ENCODE results near the gene PATJ.
A peak's percentile ranks its signal among the peaks of the same experiment; 100 is the strongest.
"Not testable (repeated sequence)": the region's sequence is repeated elsewhere in the genome, so short reads cannot be mapped to it uniquely, and the experiment has no call there.

PATJ gene

DNA sequence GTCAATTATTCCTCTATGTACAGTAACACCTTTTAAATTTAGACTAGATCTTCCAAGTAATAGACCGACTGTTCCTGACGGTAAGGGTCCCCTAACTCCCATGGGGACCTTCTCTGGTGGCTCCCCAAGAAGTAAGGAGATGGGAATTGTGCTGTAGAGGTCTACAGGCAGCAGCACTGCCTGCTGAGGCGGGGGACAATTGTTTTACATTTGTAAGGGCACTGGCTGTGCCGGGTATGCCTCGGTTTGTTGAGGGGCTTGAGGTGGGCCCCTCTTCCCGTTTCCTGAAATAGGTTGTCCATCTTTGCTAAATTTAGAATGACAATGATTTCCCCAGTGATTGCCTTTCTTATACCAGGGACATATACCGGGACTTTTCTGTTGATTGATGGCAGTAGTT lies 439.3 kb downstream of the PATJ start:
- no peak for DNase-seq

- DNase-seq = not testable (repeated sequence)
These were observed 439.9 kb downstream of the PATJ start for GRCh38 chr1:62182157-62182556.

GRCh38 chr1:62183164-62184020 lies 441.1 kb downstream of the PATJ start:
- DNase-seq = not testable (repeated sequence)

GRCh38 chr1:62184336-62184735 lies 442.1 kb downstream of the PATJ start:
- DNase-seq = no peak

DNA sequence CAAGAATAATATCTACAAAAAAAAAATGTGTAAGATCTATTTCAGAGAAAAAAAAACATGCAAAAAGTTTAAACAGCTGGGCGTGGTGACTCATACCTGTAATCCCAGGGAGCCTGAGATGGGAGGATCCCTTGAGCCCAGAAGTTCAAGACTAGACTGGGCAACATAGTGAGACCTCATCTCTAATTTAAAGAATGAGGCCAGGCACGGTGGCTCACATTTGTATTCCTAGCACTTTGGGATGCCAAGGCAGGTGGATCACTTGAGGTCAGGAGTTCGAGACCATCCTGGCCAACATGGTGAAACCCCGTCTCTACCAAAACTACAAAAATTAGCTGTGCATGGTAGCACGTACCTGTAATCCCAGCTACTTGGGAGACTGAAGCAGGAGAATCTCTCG lies 443.0 kb downstream of the PATJ start:
- DNase-seq = not testable (repeated sequence)

DNA sequence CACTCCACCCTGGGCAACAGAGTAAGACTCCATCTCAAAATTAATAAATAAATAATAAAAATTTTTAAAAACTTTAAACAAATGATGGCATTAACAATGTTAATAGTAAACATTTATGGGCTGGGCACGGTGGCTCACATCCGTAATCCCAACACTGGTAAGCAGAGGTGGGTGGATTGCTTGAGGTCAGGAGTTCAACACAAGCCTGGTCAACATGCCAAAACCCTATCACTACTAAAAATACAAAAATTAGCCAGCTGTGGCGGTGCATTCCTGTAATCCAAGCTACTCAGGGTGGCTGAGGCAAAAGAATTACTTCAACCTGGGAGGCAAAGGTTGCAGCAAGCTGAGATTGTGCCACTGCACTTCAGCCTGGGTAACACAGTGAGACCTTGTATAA lies 443.4 kb downstream of the PATJ start:
- DNase-seq = no peak

- no peak for DNase-seq
These were observed 445.3 kb downstream of the PATJ start for GRCh38 chr1:62187548-62187947.

DNA sequence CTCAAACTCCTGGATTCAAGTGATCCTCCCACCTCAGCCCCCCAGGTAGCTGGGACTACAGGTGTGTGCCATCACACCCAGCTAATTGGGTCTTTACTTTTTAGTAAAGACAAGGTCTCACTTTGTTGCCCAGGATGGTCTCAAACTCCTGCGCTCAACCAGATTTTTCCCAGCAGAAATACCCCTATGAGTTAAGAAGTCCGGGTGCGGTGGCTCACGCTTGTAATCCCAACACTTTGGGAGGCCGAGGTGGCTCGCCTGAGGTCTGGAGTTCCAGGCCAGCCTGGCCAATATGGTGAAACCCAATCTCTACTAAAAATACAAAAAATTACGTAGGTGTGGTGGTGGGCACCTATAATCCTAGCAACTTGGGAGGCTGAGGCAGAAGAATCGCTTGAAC lies 445.8 kb downstream of the PATJ start:
- no peak for DNase-seq

DNA sequence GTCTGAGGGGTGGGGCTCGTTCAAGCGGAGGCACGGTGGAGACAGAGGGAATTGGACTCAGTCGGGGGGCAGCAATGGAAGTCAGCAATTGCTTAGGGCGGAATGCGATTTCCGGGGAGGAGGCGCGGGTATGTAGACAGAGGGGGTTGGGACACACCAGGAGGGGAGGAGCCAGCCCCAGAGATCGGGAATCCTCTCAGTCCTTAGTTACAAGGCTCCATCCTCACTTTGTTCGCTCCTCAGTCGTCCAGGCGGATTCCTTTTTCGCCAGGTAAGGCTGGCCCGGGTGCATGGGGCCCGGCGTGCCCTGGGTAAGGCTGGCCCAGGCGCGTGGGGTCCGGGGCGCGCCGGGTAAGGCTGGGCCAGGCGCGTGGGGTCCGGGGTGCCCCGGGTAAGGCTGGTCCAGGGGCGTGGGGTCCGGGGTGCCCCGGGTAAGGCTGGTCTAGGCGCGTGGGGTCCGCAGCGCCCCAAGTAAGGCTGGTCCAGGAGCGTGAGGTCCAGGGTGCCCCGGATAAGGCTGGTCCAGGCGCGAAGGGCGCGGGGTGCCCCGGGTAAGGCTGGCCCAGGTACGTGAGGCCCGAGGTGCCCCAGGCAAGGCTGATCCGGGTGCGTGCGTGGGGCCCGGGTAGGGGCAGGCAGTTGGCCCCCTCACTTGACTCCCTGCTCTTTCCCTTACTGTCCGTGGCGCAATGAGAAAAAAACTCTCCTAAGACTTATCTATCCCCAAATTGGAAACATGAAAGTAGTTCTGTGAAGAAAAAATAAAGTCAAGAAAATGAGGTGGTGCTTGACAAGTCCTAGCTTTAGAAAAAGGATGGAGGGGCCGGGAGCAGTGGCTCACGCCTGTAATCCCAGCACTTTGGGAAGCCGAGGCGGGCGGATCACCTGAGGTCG lies 452.6 kb downstream of the PATJ start, which contains the start of gene L1TD1:
Gene L1TD1, plus strand, starts transcription at position 199 of the 894 bp plus-strand sequence. CDS start 11,780 bp downstream, outside the sequence.
- no peak for DNase-seq

DNA sequence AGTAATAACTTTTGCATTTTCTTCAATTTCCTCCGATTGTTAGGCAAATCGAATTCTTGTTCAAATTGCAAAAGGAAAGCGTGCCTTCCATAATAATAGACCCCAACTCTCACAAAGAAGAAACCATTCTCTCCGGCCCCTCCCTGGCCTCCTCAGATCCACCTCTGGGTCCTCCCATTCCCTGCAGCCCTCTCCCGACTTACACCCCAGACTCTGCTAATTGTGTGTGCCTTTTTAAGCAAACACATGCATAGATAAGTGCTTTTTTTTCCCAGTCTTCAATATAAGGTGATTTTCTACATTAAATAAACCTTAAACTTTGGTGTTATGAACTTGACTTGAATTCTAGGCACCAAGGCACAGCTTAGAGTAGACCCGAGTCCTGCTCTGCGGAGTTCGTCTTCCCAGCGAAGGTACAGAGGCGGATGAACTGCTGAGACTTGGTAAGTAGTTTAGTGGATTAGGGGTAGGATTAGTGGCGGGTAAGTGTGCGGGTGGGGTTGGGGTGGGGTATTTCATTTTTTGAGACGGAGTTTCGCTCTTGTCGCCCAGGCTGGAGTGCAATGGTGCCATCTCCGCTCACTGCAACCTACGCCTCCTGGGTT lies 453.9 kb downstream of the PATJ start:
- no peak for DNase-seq

DNA sequence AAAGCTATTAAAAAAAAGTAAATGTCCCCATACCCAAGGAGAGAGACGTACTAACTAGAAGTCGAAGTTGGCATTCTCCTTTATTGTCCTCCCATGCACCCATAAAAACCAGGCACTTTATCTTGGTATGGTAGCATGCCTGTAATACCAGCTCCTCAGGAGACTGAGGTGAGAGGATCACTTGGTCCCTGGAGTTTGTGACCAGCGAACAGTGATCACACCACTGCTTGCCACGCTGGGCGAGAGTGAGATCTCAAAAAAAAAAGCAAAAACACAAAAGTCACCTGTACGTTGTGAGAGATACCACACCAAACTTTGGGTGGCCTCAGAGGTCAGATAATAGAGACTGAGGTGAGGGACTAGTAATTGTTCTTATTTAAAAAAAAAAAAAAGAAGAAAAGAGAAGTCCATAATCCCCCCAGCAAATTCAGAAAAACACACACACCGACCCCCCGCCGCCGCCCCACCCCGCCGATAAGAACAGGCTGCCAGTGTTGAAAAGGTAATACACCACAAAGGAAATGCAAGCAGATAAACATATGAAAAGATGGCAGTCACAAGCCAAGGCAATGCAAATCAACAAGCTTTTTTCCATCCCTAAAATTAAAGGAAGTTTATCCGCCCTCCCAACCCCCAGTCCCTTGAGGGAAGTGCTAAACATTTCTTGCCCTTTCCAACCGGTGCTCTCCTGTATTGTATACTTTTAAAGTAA lies 455.9 kb downstream of the PATJ start:
- DNase-seq = no peak

DNA sequence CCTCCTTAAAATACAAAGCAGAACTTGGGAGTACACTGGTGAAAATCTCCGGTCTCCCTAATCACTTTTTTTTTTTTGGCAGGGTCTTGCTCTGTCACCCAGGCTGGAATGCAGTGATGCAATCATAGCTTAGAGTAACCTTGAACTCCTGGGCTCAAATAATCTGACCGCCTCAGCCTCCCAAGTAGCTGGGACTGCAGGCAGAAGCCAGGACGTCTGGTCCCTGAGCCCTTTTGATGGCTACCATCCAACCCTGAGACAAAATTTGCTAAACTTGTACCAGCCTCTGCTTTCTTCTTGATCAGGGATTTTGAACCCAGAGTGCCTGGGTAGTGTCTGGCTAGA lies 456.5 kb downstream of the PATJ start:
- DNase-seq = no peak

DNA sequence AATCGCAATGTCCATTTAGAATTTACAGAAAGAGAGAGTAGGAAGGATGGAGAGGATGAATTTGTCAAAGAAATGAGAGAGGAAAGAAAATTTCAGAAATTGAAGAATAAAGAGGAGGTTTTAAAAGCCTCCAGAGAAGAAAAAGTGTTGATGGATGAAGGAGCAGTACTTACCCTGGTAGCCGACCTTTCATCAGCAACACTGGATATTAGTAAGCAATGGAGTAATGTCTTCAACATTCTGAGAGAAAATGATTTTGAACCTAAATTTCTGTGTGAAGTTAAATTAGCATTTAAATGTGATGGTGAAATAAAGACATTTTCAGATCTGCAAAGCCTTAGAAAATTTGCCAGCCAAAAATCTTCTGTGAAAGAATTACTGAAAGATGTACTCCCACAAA lies 464.9 kb downstream of the PATJ start:
- no peak for DNase-seq

GRCh38 chr1:62208087-62208486 lies 465.8 kb downstream of the PATJ start:
- DNase-seq = no peak

DNA sequence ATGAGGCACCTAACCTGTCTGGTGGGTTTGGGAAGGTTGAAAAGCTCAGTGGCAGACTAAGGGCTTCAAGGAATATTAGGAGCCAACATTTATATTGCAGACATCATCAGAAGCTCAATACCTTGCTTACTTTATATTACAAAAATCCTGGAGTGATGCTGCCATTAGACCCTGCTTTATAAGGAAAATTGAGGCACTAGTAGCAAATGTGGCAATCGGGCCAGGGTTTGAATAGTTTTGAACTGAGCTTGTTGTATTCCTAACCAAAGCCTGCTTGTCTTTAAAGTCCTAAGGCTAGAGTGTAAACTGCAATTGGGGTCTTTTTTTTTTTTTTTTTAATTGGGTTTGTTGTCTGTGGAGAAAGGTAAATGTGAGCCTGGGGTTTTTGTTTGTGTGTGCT lies 466.7 kb downstream of the PATJ start:
- no peak for DNase-seq

DNA sequence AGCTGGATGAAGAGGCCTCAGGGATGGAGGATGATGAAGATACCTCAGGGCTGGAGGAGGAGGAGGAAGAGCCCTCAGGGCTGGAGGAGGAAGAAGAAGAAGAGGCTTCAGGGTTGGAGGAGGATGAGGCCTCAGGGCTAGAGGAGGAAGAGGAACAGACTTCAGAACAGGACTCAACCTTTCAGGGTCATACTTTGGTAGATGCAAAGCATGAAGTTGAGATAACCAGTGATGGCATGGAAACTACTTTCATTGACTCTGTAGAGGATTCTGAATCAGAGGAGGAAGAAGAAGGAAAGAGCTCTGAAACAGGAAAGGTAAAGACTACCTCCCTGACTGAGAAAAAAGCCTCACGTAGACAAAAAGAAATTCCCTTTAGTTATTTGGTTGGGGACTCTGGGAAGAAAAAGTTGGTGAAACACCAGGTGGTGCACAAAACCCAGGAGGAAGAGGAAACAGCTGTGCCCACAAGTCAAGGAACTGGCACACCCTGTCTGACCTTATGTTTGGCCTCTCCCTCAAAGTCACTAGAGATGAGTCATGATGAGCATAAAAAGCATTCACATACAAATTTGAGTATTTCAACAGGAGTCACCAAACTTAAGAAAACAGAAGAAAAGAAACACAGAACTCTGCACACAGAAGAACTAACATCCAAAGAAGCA lies 467.8 kb downstream of the PATJ start:
- peak; percentile 19 for DNase-seq

DNA sequence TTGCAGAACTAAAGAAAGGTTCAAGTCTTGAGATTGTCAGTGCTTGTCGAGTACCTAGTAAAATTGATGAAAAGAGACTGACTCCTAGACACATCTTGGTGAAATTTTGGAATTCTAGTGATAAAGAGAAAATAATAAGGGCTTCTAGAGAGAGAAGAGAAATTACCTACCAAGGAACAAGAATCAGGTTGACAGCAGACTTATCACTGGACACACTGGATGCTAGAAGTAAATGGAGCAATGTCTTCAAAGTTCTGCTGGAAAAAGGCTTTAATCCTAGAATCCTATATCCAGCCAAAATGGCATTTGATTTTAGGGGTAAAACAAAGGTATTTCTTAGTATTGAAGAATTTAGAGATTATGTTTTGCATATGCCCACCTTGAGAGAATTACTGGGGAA lies 468.7 kb downstream of the PATJ start:
- DNase-seq = no peak

- DNase-seq = no peak
These were observed 470.1 kb downstream of the PATJ start for GRCh38 chr1:62212411-62212810.

DNA sequence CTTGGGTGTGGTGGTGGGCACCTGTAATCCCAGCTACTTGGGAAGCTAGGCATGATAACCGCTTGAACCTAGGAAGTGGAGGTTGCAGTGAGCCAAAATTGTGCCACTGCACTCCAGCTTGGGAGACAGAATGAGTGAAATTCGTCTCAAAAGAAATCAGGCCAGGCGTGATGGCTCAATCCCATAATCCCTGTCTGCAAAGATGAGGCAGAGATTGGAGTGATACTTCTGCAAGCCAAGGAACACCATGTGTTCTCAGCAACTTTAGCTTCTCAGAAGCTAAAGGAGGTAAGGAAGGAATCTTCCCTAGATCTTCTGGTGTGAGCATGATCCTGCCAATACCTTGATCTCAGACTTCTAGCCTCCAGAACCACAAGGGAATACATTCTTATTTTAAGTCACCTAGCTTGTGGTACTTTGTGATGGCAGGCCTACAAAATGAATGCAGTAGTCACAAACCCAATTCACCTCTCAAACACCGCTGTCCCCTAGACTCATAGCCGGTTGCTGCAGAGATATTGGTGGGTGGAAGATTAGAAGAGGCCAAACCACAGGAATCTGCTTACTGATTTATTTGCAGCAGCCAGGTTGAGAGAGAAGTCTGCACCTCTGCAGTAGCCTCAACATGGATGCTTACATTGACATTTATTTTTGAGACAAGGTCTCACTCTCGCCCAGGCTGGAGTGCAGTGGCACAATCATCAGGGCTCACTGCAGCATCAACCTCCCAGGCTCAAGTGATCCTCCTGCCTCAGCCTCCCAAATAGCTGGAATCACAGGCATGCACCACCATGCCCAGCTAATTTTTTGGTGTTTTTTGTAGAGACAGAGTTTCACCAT lies 471.0 kb downstream of the PATJ start:
- DNase-seq = no peak

GRCh38 chr1:62218604-62219003 lies 476.3 kb downstream of the PATJ start:
- DNase-seq = no peak

DNA sequence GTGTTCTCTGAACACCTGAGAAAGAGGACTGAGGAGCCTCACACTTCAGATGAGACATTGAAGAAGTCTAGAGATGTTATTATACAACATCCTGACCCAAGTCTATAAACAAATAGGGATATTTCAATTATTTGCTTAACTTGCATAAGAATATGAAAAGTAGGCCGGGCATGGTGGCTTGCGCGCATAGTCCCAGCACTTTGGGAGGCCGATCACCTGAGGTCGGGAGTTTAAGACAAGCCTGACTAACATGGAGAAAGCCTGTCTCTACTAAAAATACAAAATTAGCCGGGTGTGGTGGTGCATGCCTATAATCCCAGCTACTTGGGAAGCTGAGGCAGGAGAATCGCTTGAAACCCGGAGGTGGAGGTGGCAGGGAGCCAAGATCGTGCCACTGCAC lies 478.2 kb downstream of the PATJ start:
- DNase-seq = not testable (repeated sequence)

All from RPMI8226 (cell line).